ENCODE data around the gene BRF1.

The BRF1 gene

DNA sequence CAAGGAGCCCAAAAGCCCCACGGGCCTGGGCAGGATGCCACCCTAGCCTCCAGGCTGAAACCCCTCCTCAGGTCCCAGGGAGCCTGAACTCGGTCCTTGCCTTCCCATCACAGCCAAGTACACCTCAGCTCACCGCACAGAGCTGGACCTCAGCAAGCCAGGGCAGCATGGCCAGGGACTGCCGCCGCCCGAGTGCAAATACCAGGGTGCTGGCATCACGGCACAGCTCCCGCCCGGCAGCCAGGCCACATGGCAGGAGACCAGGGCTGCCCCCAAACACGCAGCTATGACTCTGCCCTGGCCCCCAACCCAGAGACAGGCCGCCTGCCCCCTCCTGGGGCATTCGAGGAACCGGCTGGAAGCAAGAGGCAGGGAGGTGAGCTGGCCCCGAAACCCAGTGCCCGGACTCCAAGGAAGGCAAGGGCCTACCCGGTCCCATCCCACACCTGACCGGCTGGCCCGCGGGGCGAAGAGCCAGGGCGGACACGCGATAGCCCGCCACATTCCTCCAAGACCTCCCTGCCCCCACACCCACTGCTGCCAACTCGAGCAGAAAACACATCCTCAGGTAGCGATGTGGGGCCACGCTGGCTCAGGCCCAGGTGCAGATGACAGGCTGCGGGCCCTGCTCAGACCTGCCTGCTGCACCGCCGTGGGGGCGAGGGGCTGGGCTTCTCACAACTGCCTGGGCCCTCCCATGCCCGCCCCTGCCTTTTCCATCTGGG, 134.9 kb downstream of the BRF1 start:
- H3K79me1 ChIP-seq (replicated peaks; ENCODE audit: low read length, poor library complexity, severe bottlenecking), result no peaks in the 10 kb centered on the region
- H3K27ac ChIP-seq (ENCODE audit: low read length, poor library complexity, severe bottlenecking), result no peak overlapping the region
- no peak overlapping the region for H2BK15ac ChIP-seq (ENCODE audit: low read depth, poor library complexity, severe bottlenecking)
- H2AK5ac ChIP-seq (ENCODE audit: low read length, severe bottlenecking), result no peak overlapping the region
- H3K27me3 ChIP-seq (ENCODE audit: control insufficient read depth in 1 of 2, insufficient read depth in 1 of 2, low read length in 2 of 2), result peaks cover 46 to 52% of the 10 kb centered on the region in 2 experiments
- H2BK120ac ChIP-seq (ENCODE audit: low read depth, low read length), result no peak overlapping the region
- WGBS, result 93% methylated on average over 32 of the region's 32 CpGs
- no peak overlapping the region for H3K14ac ChIP-seq (ENCODE audit: low read length in 2 of 2)
- H2BK5ac ChIP-seq (ENCODE audit: low read depth, low read length, poor library complexity, severe bottlenecking), result no peak overlapping the region
- H3K4me1 ChIP-seq (ENCODE audit: control insufficient read depth, insufficient read depth, low read depth, low read length), result peaks cover 26% of the 10 kb centered on the region
- H3K4ac ChIP-seq (ENCODE audit: low read depth in 1 of 2, low read length in 2 of 2), result no peak overlapping the region
- H3K9ac ChIP-seq (ENCODE audit: low read length), result no peak overlapping the region
- no peaks in the 10 kb centered on the region for H3K36me3 ChIP-seq (ENCODE audit: control insufficient read depth in 1 of 2, insufficient read depth in 2 of 2, low read depth in 1 of 2, low read length in 2 of 2)
- H4K8ac ChIP-seq (ENCODE audit: low read length), result no peak overlapping the region
- no peak for DNase-seq
- no peak overlapping the region for H2AFZ ChIP-seq (ENCODE audit: low read depth, low read length)
- no peak overlapping the region for H2BK12ac ChIP-seq (ENCODE audit: low read length in 2 of 2)
- H4K91ac ChIP-seq (ENCODE audit: low read length), result no peak overlapping the region
- H3K18ac ChIP-seq (ENCODE audit: low read depth in 1 of 2, low read length in 2 of 2), result no peak overlapping the region
- no peak overlapping the region for H3K4me2 ChIP-seq (ENCODE audit: low read length, poor library complexity, severe bottlenecking)
- no peak overlapping the region for H3K23ac ChIP-seq (ENCODE audit: low read length in 2 of 2)
- H3K4me3 ChIP-seq (ENCODE audit: insufficient read depth in 1 of 2, low read depth in 1 of 2, low read length in 2 of 2), result no peak overlapping the region
- H3K9me3 ChIP-seq (ENCODE audit: control insufficient read depth, low read length), result no peaks in the 10 kb centered on the region

DNA sequence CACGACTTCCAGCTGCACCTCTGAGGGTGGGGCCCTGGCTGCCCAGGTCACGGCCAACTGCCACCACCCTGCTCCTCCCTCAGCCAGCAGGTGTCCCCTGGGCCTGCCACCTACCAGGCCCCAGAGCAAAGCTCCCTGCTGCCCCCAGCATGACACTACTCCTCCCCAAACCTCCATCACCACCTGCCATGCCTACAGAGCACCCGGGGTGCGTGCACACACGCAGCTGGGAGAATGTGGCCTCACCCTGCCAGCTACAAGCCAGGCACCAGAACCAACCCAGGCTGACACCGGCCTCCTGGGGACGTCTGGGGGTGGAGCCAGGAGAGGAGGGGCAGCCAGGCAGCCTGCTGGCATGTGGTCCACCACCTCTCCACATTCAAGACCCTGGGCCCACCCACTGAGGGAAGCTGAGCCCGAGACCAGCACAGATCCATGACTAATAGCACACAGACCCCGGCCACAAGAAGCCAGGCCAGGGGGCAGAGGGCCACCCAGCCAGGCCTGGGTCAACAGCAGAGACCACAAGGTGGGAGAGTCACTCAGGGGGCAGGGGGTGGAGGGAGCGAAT, 135.6 kb downstream of the BRF1 start:
- H4K91ac ChIP-seq (ENCODE audit: low read length), result no peak overlapping the region
- WGBS, result 79% methylated on average over 8 of the region's 10 CpGs
- H3K9me3 ChIP-seq (ENCODE audit: control insufficient read depth, low read length), result no peaks in the 10 kb centered on the region
- no peak overlapping the region for H3K4me2 ChIP-seq (ENCODE audit: low read length, poor library complexity, severe bottlenecking)
- H3K9ac ChIP-seq (ENCODE audit: low read length), result no peak overlapping the region
- H3K27me3 ChIP-seq (ENCODE audit: control insufficient read depth in 1 of 2, insufficient read depth in 1 of 2, low read length in 2 of 2), result peaks cover 39 to 45% of the 10 kb centered on the region in 2 experiments
- H3K4me1 ChIP-seq (ENCODE audit: control insufficient read depth, insufficient read depth, low read depth, low read length), result peaks cover 23% of the 10 kb centered on the region
- H3K18ac ChIP-seq (ENCODE audit: low read depth in 1 of 2, low read length in 2 of 2), result no peak overlapping the region
- no peak overlapping the region for H2BK15ac ChIP-seq (ENCODE audit: low read depth, poor library complexity, severe bottlenecking)
- H3K4ac ChIP-seq (ENCODE audit: low read depth in 1 of 2, low read length in 2 of 2), result no peak overlapping the region
- H3K36me3 ChIP-seq (ENCODE audit: control insufficient read depth in 1 of 2, insufficient read depth in 2 of 2, low read depth in 1 of 2, low read length in 2 of 2), result no peaks in the 10 kb centered on the region
- no peak for DNase-seq
- no peak overlapping the region for H4K8ac ChIP-seq (ENCODE audit: low read length)
- H3K23ac ChIP-seq (ENCODE audit: low read length in 2 of 2), result no peak overlapping the region
- H2BK120ac ChIP-seq (ENCODE audit: low read depth, low read length), result no peak overlapping the region
- no peaks in the 10 kb centered on the region for H3K79me1 ChIP-seq (replicated peaks; ENCODE audit: low read length, poor library complexity, severe bottlenecking)
- no peak overlapping the region for H2BK5ac ChIP-seq (ENCODE audit: low read depth, low read length, poor library complexity, severe bottlenecking)
- H2AFZ ChIP-seq (ENCODE audit: low read depth, low read length), result no peak overlapping the region
- H2BK12ac ChIP-seq (ENCODE audit: low read length in 2 of 2), result no peak overlapping the region
- H3K27ac ChIP-seq (ENCODE audit: low read length, poor library complexity, severe bottlenecking), result no peak overlapping the region
- peak overlapping the region in 1 of 2 experiments; percentile 26 for H3K14ac ChIP-seq (ENCODE audit: low read length in 2 of 2)
- peak overlapping the region in 1 of 2 experiments; percentile 10 for H3K4me3 ChIP-seq (ENCODE audit: insufficient read depth in 1 of 2, low read depth in 1 of 2, low read length in 2 of 2)
- H2AK5ac ChIP-seq (ENCODE audit: low read length, severe bottlenecking), result no peak overlapping the region

DNA sequence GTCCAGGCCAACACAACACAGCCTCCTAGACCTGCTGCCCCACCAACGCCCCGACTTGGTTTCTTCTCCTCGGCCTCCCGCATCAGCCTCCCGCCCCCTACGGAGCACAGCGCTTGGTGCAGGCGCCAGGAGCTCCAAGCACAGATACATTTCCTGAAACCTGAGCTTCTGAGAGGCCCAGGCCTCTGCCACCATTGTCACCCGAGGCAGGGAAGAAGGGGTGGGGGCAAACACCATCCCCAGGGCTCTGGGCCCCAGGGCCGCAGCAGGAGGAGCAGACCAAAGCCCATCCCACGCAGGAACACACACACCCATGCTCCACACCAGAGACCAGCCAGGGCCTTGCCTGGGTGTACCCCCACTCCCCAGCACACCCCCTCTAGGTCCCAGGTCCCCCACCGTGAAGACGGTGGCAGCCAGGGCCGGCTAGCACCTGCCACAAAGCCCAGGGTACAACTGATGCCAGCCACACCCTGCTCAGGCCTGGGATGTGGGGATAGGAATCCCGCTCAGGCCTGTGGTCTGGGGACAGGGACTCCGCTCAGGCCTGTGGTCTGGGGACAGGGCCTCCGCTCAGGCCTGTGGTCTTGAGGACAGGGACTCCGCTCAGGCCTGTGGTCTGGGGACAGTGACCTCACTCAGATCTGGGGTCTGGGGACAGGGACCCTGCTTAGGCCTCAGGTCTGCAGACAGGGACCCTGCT, 137.6 kb downstream of the BRF1 start:
- Histone ChIP-seq H3K4me3 (ENCODE audit: insufficient read depth in 1 of 2, low read depth in 1 of 2, low read length in 2 of 2) (no peak overlapping the region), H4K91ac (ENCODE audit: low read length) (no peak overlapping the region), H2AFZ (ENCODE audit: low read depth, low read length) (no peak overlapping the region), H3K4me1 (ENCODE audit: control insufficient read depth, insufficient read depth, low read depth, low read length) (peaks cover 17% of the 10 kb centered on the region), H3K27me3 (ENCODE audit: control insufficient read depth in 1 of 2, insufficient read depth in 1 of 2, low read length in 2 of 2) (peaks cover 28 to 34% of the 10 kb centered on the region in 2 experiments), H2BK12ac (ENCODE audit: low read length in 2 of 2) (no peak overlapping the region), H3K9me3 (ENCODE audit: control insufficient read depth, low read length) (no peaks in the 10 kb centered on the region), H3K79me1 (replicated peaks; ENCODE audit: low read length, poor library complexity, severe bottlenecking) (no peaks in the 10 kb centered on the region), H2BK15ac (ENCODE audit: low read depth, poor library complexity, severe bottlenecking) (no peak overlapping the region), H3K9ac (ENCODE audit: low read length) (no peak overlapping the region), H3K14ac (ENCODE audit: low read length in 2 of 2) (no peak overlapping the region), H3K18ac (ENCODE audit: low read depth in 1 of 2, low read length in 2 of 2) (no peak overlapping the region), H3K4me2 (ENCODE audit: low read length, poor library complexity, severe bottlenecking) (no peak overlapping the region), H2AK5ac (ENCODE audit: low read length, severe bottlenecking) (no peak overlapping the region), H2BK5ac (ENCODE audit: low read depth, low read length, poor library complexity, severe bottlenecking) (no peak overlapping the region), H3K36me3 (ENCODE audit: control insufficient read depth in 1 of 2, insufficient read depth in 2 of 2, low read depth in 1 of 2, low read length in 2 of 2) (no peaks in the 10 kb centered on the region), H3K27ac (ENCODE audit: low read length, poor library complexity, severe bottlenecking) (no peak overlapping the region), H3K23ac (ENCODE audit: low read length in 2 of 2) (no peak overlapping the region), H4K8ac (ENCODE audit: low read length) (no peak overlapping the region), H3K4ac (ENCODE audit: low read depth in 1 of 2, low read length in 2 of 2) (no peak overlapping the region), H2BK120ac (ENCODE audit: low read depth, low read length) (no peak overlapping the region)
- WGBS, result 77% methylated on average over 15 of the region's 18 CpGs
- DNase-seq, result no peak

DNA sequence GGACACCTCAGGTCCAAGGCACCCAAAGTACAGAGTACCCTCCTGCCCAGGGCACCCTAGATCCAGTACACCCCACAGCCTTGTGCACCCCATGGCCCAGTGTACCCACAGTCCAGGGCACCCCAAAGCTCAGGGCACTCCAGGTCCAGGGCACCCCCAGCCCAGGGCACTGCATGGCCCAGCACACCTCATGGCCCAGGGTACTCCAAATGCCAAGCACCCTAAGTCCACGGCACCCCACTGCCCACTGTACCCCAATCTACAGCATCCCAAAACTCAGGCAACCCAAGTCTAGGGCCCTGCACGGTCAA, 138.2 kb downstream of the BRF1 start:
- Histone ChIP-seq H3K36me3 (ENCODE audit: control insufficient read depth in 1 of 2, insufficient read depth in 2 of 2, low read depth in 1 of 2, low read length in 2 of 2) (no peaks in the 10 kb centered on the region), H2AFZ (ENCODE audit: low read depth, low read length) (no peak overlapping the region), H4K91ac (ENCODE audit: low read length) (no peak overlapping the region), H4K8ac (ENCODE audit: low read length) (no peak overlapping the region), H3K79me1 (replicated peaks; ENCODE audit: low read length, poor library complexity, severe bottlenecking) (no peaks in the 10 kb centered on the region), H3K4ac (ENCODE audit: low read depth in 1 of 2, low read length in 2 of 2) (no peak overlapping the region), H2BK12ac (ENCODE audit: low read length in 2 of 2) (no peak overlapping the region), H3K23ac (ENCODE audit: low read length in 2 of 2) (no peak overlapping the region), H3K27ac (ENCODE audit: low read length, poor library complexity, severe bottlenecking) (no peak overlapping the region), H3K9ac (ENCODE audit: low read length) (no peak overlapping the region), H2BK120ac (ENCODE audit: low read depth, low read length) (no peak overlapping the region), H3K18ac (ENCODE audit: low read depth in 1 of 2, low read length in 2 of 2) (no peak overlapping the region), H3K4me1 (ENCODE audit: control insufficient read depth, insufficient read depth, low read depth, low read length) (peaks cover 12% of the 10 kb centered on the region), H2AK5ac (ENCODE audit: low read length, severe bottlenecking) (no peak overlapping the region), H3K14ac (ENCODE audit: low read length in 2 of 2) (no peak overlapping the region), H2BK5ac (ENCODE audit: low read depth, low read length, poor library complexity, severe bottlenecking) (no peak overlapping the region), H3K4me2 (ENCODE audit: low read length, poor library complexity, severe bottlenecking) (no peak overlapping the region), H3K4me3 (ENCODE audit: insufficient read depth in 1 of 2, low read depth in 1 of 2, low read length in 2 of 2) (no peak overlapping the region), H3K9me3 (ENCODE audit: control insufficient read depth, low read length) (no peaks in the 10 kb centered on the region), H2BK15ac (ENCODE audit: low read depth, poor library complexity, severe bottlenecking) (no peak overlapping the region), H3K27me3 (ENCODE audit: control insufficient read depth in 1 of 2, insufficient read depth in 1 of 2, low read length in 2 of 2) (peaks cover 31 to 35% of the 10 kb centered on the region in 2 experiments)
- WGBS, result 88% methylated on average over 2 of the region's 2 CpGs
- DNase-seq, result no peak

Measured in mesenchymal stem cell (in vitro differentiated cells and primary cell).